Colonic mucosa (tissue), 4 donors: ENCODE results near the gene KPTN. TPM values are rescaled to one million over a fixed set of nuclear protein-coding genes. Genes with fewer than 3 reads are reported as not detected.

Experiments
- DNase-seq: peaks from one replicate; pipeline ENCODE4 v3.0.0-alpha.2; 2020
- H3K27ac ChIP-seq: fragments of 200-600 bp; one replicate; pipeline ENCODE4 v1.8.0; 2021
- H3K27me3 ChIP-seq: fragments of 200-600 bp; one replicate; pipeline ENCODE4 v1.8.0; 2021
- H3K36me3 ChIP-seq: fragments of 200-600 bp; one replicate; pipeline ENCODE4 v1.8.0; 2021
- H3K4me1 ChIP-seq: fragments of 200-600 bp; one replicate; pipeline ENCODE4 v1.8.0; 2021; ENCODE audit warnings: mild to moderate bottlenecking
- H3K4me3 ChIP-seq: fragments of 200-600 bp; one replicate; pipeline ENCODE4 v1.8.0; 2021
- H3K9ac ChIP-seq, 2 donors: one replicate each; pipeline ENCODE4 v1.7.0; 2013; ENCODE audit warnings: control low read depth in 2 of 2, low read depth in 2 of 2, low read length in 2 of 2
- H3K9me3 ChIP-seq: fragments of 200-600 bp; one replicate; pipeline ENCODE4 v1.8.0; 2021
- CTCF ChIP-seq: fragments of 200-600 bp; IDR thresholded peaks from one replicate; pipeline ENCODE4 v1.8.0; 2022; ENCODE audit warnings: antibody characterized with exemption, mild to moderate bottlenecking
- intact Hi-C: fragments of 100-400 bp; cut with DNase I; formaldehyde crosslinking; loops from one replicate; pipeline ENCODE4 v1.14.1; 2022
- total RNA-seq, 2 donors: library from RNA; stranded (reverse); fragmentation: NEBNext Ultra II Directional in 1 of 2; extraction: Animal tissue kit (Norgen Biotek cat#: 25700) in 1 of 2; gene quantifications; one replicate each; pipeline ENCODE4 v1.2.1, GENCODE V29; 2021
- donor health status: healthy.
- donor health status: DM: no; HTN: no; CAD: no.
- donor health status: DM: no; HTN: no; CAD: no.

KPTN gene
- total RNA-seq, 2 donors from 2014 or later, result 8.6 to 13.3 TPM

- Histone ChIP-seq H3K27me3 (no peaks in the 10 kb centered on the region), H3K4me1 (no peaks in the 10 kb centered on the region), H3K27ac (no peak overlapping the region), H3K36me3 (no peaks in the 10 kb centered on the region), H3K4me3 (no peak overlapping the region), H3K9ac (no peak overlapping the region), H3K9me3 (no peaks in the 10 kb centered on the region)
- no peak for TF ChIP-seq CTCF
- no peak for DNase-seq
- intact Hi-C loops, result no loop called here
Measured at GRCh38 chr19:47492571-47493377, 8.8 kb upstream of the KPTN start.

- H3K4me1 ChIP-seq, result no peaks in the 10 kb centered on the region
- no peak for DNase-seq
- no peak overlapping the region for H3K4me3 ChIP-seq
- no peaks in the 10 kb centered on the region for H3K27me3 ChIP-seq
- no peak overlapping the region for H3K9ac ChIP-seq
- no peak for TF ChIP-seq CTCF
- H3K9me3 ChIP-seq, result no peaks in the 10 kb centered on the region
- H3K36me3 ChIP-seq, result no peaks in the 10 kb centered on the region
- intact Hi-C loops, result no loop called here
- no peak overlapping the region for H3K27ac ChIP-seq
Measured at GRCh38 chr19:47492137-47492533, 8.1 kb upstream of the KPTN start.

GRCh38 chr19:47491358-47492136 lies 7.5 kb upstream of the KPTN start:
- no peak overlapping the region for H3K27ac ChIP-seq
- H3K9me3 ChIP-seq, result no peaks in the 10 kb centered on the region
- H3K4me3 ChIP-seq, result no peak overlapping the region
- no peaks in the 10 kb centered on the region for H3K36me3 ChIP-seq
- H3K27me3 ChIP-seq, result no peaks in the 10 kb centered on the region
- intact Hi-C loops, result no loop called here
- no peak overlapping the region for H3K9ac ChIP-seq
- no peak for TF ChIP-seq CTCF
- no peaks in the 10 kb centered on the region for H3K4me1 ChIP-seq
- no peak for DNase-seq

GRCh38 chr19:47490847-47491246 lies 6.8 kb upstream of the KPTN start:
- intact Hi-C loops, result no loop called here

GRCh38 chr19:47490031-47490430 lies 6.0 kb upstream of the KPTN start:
- no peaks in the 10 kb centered on the region for H3K27me3 ChIP-seq
- intact Hi-C loops, result no loop called here
- H3K36me3 ChIP-seq, result no peaks in the 10 kb centered on the region
- H3K4me3 ChIP-seq, result no peak overlapping the region
- no peaks in the 10 kb centered on the region for H3K9me3 ChIP-seq
- TF ChIP-seq CTCF, result no peak
- peak overlapping the region in 1 of 2 donors; percentile 17 for H3K9ac ChIP-seq
- H3K4me1 ChIP-seq, result no peaks in the 10 kb centered on the region
- no peak overlapping the region for H3K27ac ChIP-seq
- DNase-seq, result no peak

More at GRCh38 chr19:47490847-47491246, 6.8 kb upstream of the KPTN start:
- Histone ChIP-seq H3K9ac (no peak overlapping the region), H3K36me3 (no peaks in the 10 kb centered on the region), H3K4me1 (no peaks in the 10 kb centered on the region), H3K9me3 (no peaks in the 10 kb centered on the region), H3K4me3 (no peak overlapping the region), H3K27me3 (no peaks in the 10 kb centered on the region), H3K27ac (no peak overlapping the region)
- DNase-seq, result no peak
- no peak for TF ChIP-seq CTCF
